Mesodermal cell (in vitro differentiated cells): ENCODE data around the gene TM4SF1. TPM values are rescaled to one million over a fixed set of nuclear protein-coding genes. Genes with fewer than 3 reads are reported as not detected.

Experiments
- H3K27ac ChIP-seq: 2 replicates; pipeline ENCODE4 v1.7.0; 2013; ENCODE audit warnings: mild to moderate bottlenecking, low read depth, low read length, moderate library complexity; ENCODE audit not compliant: severe bottlenecking
- H3K36me3 ChIP-seq: 2 replicates; pipeline ENCODE4 v1.7.1; 2013; ENCODE audit warnings: mild to moderate bottlenecking, low read length, moderate library complexity; ENCODE audit not compliant: control insufficient read depth, insufficient read depth
- H3K4me1 ChIP-seq: one replicate; pipeline ENCODE4 v1.7.1; 2013; ENCODE audit warnings: mild to moderate bottlenecking, low read length; ENCODE audit not compliant: insufficient read depth, control insufficient read depth, poor library complexity, severe bottlenecking
- H3K4me3 ChIP-seq: 2 replicates; pipeline ENCODE4 v1.7.0; 2013; ENCODE audit warnings: low read length, control low read depth, mild to moderate bottlenecking; ENCODE audit not compliant: insufficient read depth, poor library complexity, severe bottlenecking; ENCODE audit errors: extremely low read depth
- H3K9me3 ChIP-seq: 2 replicates; pipeline ENCODE4 v1.7.1; 2013; ENCODE audit warnings: mild to moderate bottlenecking, low read length, moderate library complexity; ENCODE audit not compliant: control insufficient read depth
- WGBS, 2 experiments: methylation state at CpG; one replicate each; pipeline ENCODE4 v1.1.5; 2013; ENCODE audit warnings: missing lambda C conversion rate in 2 of 2; ENCODE audit not compliant: insufficient coverage in 2 of 2; 5-methylcytosine and 5-hydroxymethylcytosine counted together
- polyA plus RNA-seq, 2 experiments: library from polyadenylated mRNA; stranded (reverse); fragments of 50-300 nt; gene quantifications; one replicate each; pipeline ENCODE4 v1.2.3, GENCODE V29; 2013

Gene TM4SF1
- polyA plus RNA-seq (2013, experiment 1 of 2), result 147 TPM
- 175 TPM for polyA plus RNA-seq (2013, experiment 2 of 2)

GRCh38 chr3:149377408-149378364, at the start of gene TM4SF1:
TM4SF1 (minus strand) TSS chr3:149377649; CDS start chr3:149377547, 102 bp downstream.
- Histone ChIP-seq H3K4me1 (peaks cover 16% of the 10 kb centered on the region), H3K4me3 (peak within 1 kb of the TSS; percentile 38)
- 84 to 93% methylated on average over 13 to 14 of the region's 15 CpGs for WGBS, 2 experiments

GRCh38 chr3:149426325-149426724, 48.9 kb upstream of the TM4SF1 start:
- H3K9me3 ChIP-seq, result no peaks in the 10 kb centered on the region
- WGBS, 2 experiments, result 65 to 86% methylated on average over 2 of the region's 2 CpGs
- H3K36me3 ChIP-seq, result no peaks in the 10 kb centered on the region
- H3K4me1 ChIP-seq, result no peaks in the 10 kb centered on the region
- no peak overlapping the region for H3K4me3 ChIP-seq
- no peak overlapping the region for H3K27ac ChIP-seq

More at GRCh38 chr3:149377408-149378364, at the start of gene TM4SF1:
- Histone ChIP-seq H3K36me3 (peaks cover 19% of the 10 kb centered on the region), H3K27ac (peak within 1 kb of the TSS; percentile 64), H3K9me3 (no peaks in the 10 kb centered on the region)

GRCh38 chr3:149424918-149425317, 47.5 kb upstream of the TM4SF1 start:
- Histone ChIP-seq H3K4me3 (no peak overlapping the region), H3K4me1 (no peaks in the 10 kb centered on the region), H3K27ac (no peak overlapping the region), H3K36me3 (no peaks in the 10 kb centered on the region), H3K9me3 (no peaks in the 10 kb centered on the region)
- WGBS, 2 experiments, result 40 to 83% methylated on average over 1 to 2 of the region's 2 CpGs

- no peak overlapping the region for H3K27ac ChIP-seq
- H3K4me1 ChIP-seq, result no peaks in the 10 kb centered on the region
- H3K9me3 ChIP-seq, result no peaks in the 10 kb centered on the region
- H3K36me3 ChIP-seq, result no peaks in the 10 kb centered on the region
- no peak overlapping the region for H3K4me3 ChIP-seq
- 100% methylated on average over 1 of the region's 2 CpGs; no CpG with 5 or more reads in 1 of the 2 experiments for WGBS, 2 experiments
Observed at GRCh38 chr3:149421764-149422163, 44.3 kb upstream of the TM4SF1 start.

- no peaks in the 10 kb centered on the region for H3K36me3 ChIP-seq
- no peaks in the 10 kb centered on the region for H3K9me3 ChIP-seq
- 86 to 94% methylated on average over 2 to 3 of the region's 4 CpGs for WGBS, 2 experiments
- H3K4me3 ChIP-seq, result no peak overlapping the region
- H3K4me1 ChIP-seq, result no peaks in the 10 kb centered on the region
- H3K27ac ChIP-seq, result no peak overlapping the region
Observed at GRCh38 chr3:149419816-149420215, 42.4 kb upstream of the TM4SF1 start.

- H3K27ac ChIP-seq, result no peak overlapping the region
- no peaks in the 10 kb centered on the region for H3K36me3 ChIP-seq
- 71% methylated on average over 1 of the region's 2 CpGs; no CpG with 5 or more reads in 1 of the 2 experiments for WGBS, 2 experiments
- no peaks in the 10 kb centered on the region for H3K4me1 ChIP-seq
- no peak overlapping the region for H3K4me3 ChIP-seq
- no peaks in the 10 kb centered on the region for H3K9me3 ChIP-seq
Observed at GRCh38 chr3:149417727-149418126, 40.3 kb upstream of the TM4SF1 start.

GRCh38 chr3:149417174-149417573, 39.7 kb upstream of the TM4SF1 start:
- Histone ChIP-seq H3K27ac (no peak overlapping the region), H3K4me3 (no peak overlapping the region), H3K9me3 (no peaks in the 10 kb centered on the region), H3K4me1 (no peaks in the 10 kb centered on the region), H3K36me3 (no peaks in the 10 kb centered on the region)
- WGBS, 2 experiments, result 100% methylated on average over 1 of the region's 3 CpGs; no CpG with 5 or more reads in 1 of the 2 experiments

GRCh38 chr3:149415484-149415883, 38.0 kb upstream of the TM4SF1 start:
- H3K27ac ChIP-seq, result no peak overlapping the region
- no peaks in the 10 kb centered on the region for H3K4me1 ChIP-seq
- no peaks in the 10 kb centered on the region for H3K36me3 ChIP-seq
- H3K4me3 ChIP-seq, result no peak overlapping the region
- 91 to 100% methylated on average over 1 of the region's 2 CpGs for WGBS, 2 experiments
- no peaks in the 10 kb centered on the region for H3K9me3 ChIP-seq

DNA sequence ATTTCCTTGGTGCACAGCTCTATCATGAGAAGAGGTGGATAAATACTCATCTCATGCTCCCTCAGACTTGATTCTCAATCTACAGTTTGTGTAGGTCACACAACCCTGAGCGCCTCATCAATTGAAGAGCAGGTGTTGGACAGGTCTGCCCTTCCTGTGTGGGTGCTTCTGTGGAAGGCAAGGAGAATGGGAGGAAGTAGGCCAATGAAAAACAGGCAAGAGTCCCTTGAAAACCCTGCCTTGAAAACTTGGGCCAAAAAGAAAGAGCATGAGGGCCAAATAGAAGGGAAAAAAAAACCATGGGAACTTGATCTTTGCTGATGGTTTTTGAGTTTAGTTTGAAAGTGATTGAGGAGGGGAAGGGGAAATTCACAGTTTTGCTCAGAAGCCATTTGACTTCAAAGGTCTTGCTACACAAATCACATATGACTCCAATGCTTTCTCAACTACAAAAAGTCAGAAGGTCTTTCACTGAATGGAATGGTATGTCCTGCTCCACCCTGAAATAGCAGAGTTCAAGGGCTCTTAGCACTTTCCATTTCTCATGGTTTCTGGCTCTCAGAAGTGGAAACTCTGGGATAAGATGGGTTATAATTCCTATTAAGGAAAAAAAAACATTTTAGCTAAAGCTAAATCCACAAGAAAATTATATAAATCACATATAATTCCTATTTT, 37.2 kb upstream of the TM4SF1 start:
- no peaks in the 10 kb centered on the region for H3K36me3 ChIP-seq
- H3K27ac ChIP-seq, result no peak overlapping the region
- no peak overlapping the region for H3K4me3 ChIP-seq
- 100% methylated on average over 1 of the region's 1 CpG; no CpG with 5 or more reads in 1 of the 2 experiments for WGBS, 2 experiments
- H3K9me3 ChIP-seq, result no peaks in the 10 kb centered on the region
- H3K4me1 ChIP-seq, result no peaks in the 10 kb centered on the region

DNA sequence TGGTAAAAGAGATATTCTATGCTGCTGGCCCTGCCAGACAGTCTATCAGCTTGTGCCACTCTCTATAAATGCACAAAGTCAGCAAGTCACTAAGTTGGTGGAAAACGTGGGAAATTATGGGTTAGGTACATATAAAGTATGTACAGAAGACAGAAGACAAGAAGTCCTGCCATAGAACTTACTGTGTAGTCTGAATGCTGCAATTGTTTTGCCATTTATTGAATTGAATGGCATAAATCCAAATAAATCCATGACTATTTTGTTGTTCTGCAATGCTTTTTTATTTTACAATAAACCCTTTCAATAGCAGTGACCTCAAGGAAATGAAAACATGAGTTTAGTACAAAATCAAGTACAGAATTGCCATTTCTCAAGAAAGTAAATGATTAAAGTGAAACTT, 34.1 kb upstream of the TM4SF1 start:
- 60% methylated on average over 1 of the region's 1 CpG for WGBS, 2 experiments

More for the DNA sequence above, 34.1 kb upstream of the TM4SF1 start:
- H3K9me3 ChIP-seq, result no peaks in the 10 kb centered on the region
- H3K4me3 ChIP-seq, result no peak overlapping the region
- H3K4me1 ChIP-seq, result no peaks in the 10 kb centered on the region
- no peaks in the 10 kb centered on the region for H3K36me3 ChIP-seq
- no peak overlapping the region for H3K27ac ChIP-seq
